Heart right ventricle (tissue), 16 donors: ENCODE data around the gene DTNBP1. TPM values are rescaled to one million over a fixed set of nuclear protein-coding genes. Genes with fewer than 3 reads are reported as not detected.
A peak's percentile ranks its signal among the peaks of the same experiment; 100 is the strongest.

Experiments
- ATAC-seq, 8 donors: fragments of 200-7000 bp; cut with Tn5 transposase; one replicate each; pipeline ENCODE4 v1.9.1; 2020; ENCODE audit warnings: mild to moderate bottlenecking in 8 of 8, moderate library complexity in 8 of 8, moderate number of reproducible peaks in 1 of 8
- DNase-seq, 2 donors: peaks; one replicate each; pipeline ENCODE4 v3.0.0-alpha.2; 2020
- H3K27ac ChIP-seq, 10 donors: fragments of 200-600 bp; sonication (generic) in 2 of 10; one replicate each; pipeline versions ENCODE4 v1.5.0 to v1.8.0; 2020 to 2022; ENCODE audit warnings: mild to moderate bottlenecking in 3 of 10
- H3K27me3 ChIP-seq, 7 donors: fragments of 200-600 bp; one replicate each; pipeline ENCODE4 v1.8.0; 2021 to 2022; ENCODE audit warnings: mild to moderate bottlenecking in 2 of 7
- H3K36me3 ChIP-seq, 9 donors: fragments of 200-600 bp; sonication (generic) in 1 of 9; one replicate each; pipeline versions ENCODE4 v1.5.0 to v1.8.0; 2020 to 2022; ENCODE audit warnings: mild to moderate bottlenecking in 2 of 9
- H3K4me1 ChIP-seq, 9 donors: fragments of 200-600 bp; sonication (generic) in 1 of 9; one replicate each; pipeline versions ENCODE4 v1.5.0 to v1.8.0; 2020 to 2022; ENCODE audit warnings: mild to moderate bottlenecking in 4 of 9
- H3K4me3 ChIP-seq, 10 donors: fragments of 200-600 bp; sonication (generic) in 2 of 10; one replicate each; pipeline versions ENCODE4 v1.5.0 to v1.8.0; 2020 to 2022; ENCODE audit warnings: mild to moderate bottlenecking in 7 of 10, moderate library complexity in 2 of 10
- H3K9me3 ChIP-seq, 11 donors: fragments of 200-600 bp in 10 of 11; sonication (generic) in 2 of 11; one replicate each; pipeline versions ENCODE4 v1.5.0 to v1.8.0; 2013 to 2022; ENCODE audit warnings: mild to moderate bottlenecking in 2 of 11, control low read depth in 1 of 11, moderate library complexity in 1 of 11
- WGBS, 2 donors: extraction: QIAGEN DNeasy Blood & Tissue Kit; methylation state at CpG; one replicate each; pipeline ENCODE4 v1.1.7; 2013; ENCODE audit warnings: inconsistent platforms in 1 of 2; 5-methylcytosine and 5-hydroxymethylcytosine counted together
- intact Hi-C, 10 donors: fragments of 100-400 bp; cut with DNase I; formaldehyde crosslinking; loops; one replicate each; pipeline versions ENCODE4 v1.11.1 to v1.14.2; 2022
- polyA plus RNA-seq, 2 donors: library from polyadenylated mRNA; stranded (reverse); fragments of 200-250 nt; gene quantifications; one replicate each; pipeline ENCODE4 v1.2.3, GENCODE V29; 2013
- total RNA-seq, 10 donors: library from RNA; stranded (reverse); fragmentation: NEBNext Ultra II Directional in 3 of 10; extraction: Animal tissue kit (Norgen Biotek cat#: 25700) in 3 of 10; gene quantifications; one replicate each; pipeline versions ENCODE4 v1.2.1 to v1.2.4, GENCODE V29; 2021 to 2023
- TF ChIP-seq, protein P1 (sequence below), 9 donors: fragments of 200-600 bp; sonication (generic) in 2 of 9; IDR thresholded peaks; one replicate each; pipeline versions ENCODE4 v1.5.0 to v1.8.0; 2021 to 2022; ENCODE audit warnings: antibody characterized with exemption in 9 of 9, mild to moderate bottlenecking in 5 of 9, moderate library complexity in 1 of 9
- donor health status: Arrhythmogenic right ventricular cardiomyopathy.
- donor health status: ischemic (EF 13 %, LVEDD 7.1; RV severe dilation, severe dysfunction).
- donor health status: healthy with polysubstance abuse.
- donor health status: DM: no; HTN: yes; CAD: no.
- donor health status: DM: no; HTN: no; CAD: no.
- donor health status: ischemic (EF 25% LVEDD 6.9; RV normal size, moderate dysfunction).
- donor health status: ischemic (EF 25% LVEDD 5.7; RV mildly dilated, moderate dysfunction).
- donor health status: healthy.
- donor health status: DM: yes; HTN: yes; CAD: no.
- donor health status: Ischemic cardiomyopathy.
- donor health status: ischemic (EF 35%, LVEDD 5.7; RV mildly dilated, moderate dysfunction).
- donor health status: nonischemic (EF 11% LVEDD 7.7; RV severe dilation, severe dysfunction).
- donor health status: DM: yes; HTN: yes; CAD: no.
- donor health status: PGD.
- donor health status: ischemic (EF 29% LVEDD 5.4; RV normal size, mild dysfunction).
- donor health status: nonischemic (EF 23%, LVEDD 6.1; RV moderate dilation, normal function).

The DTNBP1 gene
- total and polyA plus RNA-seq, 12 donors: 5.0 to 27.5 (median 18.4) TPM

DNA sequence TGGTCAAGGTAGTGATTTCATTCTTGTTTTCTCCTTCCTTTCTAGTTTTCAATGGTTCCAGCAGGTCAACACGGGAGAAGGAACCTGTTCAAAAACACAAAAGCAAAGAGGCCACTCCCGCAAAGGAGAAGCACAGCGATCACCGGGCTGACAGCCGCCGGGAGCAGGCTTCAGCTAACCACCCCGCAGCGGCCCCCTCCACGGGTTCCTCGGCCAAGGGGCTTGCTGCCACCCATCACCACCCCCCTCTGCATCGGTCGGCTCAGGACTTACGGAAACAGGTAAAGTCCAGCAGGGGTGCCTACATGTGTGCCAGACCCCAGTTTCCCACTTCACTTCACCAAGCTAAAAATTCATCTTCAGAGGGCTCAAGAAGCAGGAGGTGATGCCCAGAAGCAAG is 175.6 kb downstream of the DTNBP1 start:
- TF ChIP-seq, protein P1, sequence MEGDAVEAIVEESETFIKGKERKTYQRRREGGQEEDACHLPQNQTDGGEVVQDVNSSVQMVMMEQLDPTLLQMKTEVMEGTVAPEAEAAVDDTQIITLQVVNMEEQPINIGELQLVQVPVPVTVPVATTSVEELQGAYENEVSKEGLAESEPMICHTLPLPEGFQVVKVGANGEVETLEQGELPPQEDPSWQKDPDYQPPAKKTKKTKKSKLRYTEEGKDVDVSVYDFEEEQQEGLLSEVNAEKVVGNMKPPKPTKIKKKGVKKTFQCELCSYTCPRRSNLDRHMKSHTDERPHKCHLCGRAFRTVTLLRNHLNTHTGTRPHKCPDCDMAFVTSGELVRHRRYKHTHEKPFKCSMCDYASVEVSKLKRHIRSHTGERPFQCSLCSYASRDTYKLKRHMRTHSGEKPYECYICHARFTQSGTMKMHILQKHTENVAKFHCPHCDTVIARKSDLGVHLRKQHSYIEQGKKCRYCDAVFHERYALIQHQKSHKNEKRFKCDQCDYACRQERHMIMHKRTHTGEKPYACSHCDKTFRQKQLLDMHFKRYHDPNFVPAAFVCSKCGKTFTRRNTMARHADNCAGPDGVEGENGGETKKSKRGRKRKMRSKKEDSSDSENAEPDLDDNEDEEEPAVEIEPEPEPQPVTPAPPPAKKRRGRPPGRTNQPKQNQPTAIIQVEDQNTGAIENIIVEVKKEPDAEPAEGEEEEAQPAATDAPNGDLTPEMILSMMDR (IDR thresholded peaks at IDR 0.05): no peak
- WGBS, 2 donors: 96 to 98% methylated on average over 13 of the region's 13 CpGs

DNA sequence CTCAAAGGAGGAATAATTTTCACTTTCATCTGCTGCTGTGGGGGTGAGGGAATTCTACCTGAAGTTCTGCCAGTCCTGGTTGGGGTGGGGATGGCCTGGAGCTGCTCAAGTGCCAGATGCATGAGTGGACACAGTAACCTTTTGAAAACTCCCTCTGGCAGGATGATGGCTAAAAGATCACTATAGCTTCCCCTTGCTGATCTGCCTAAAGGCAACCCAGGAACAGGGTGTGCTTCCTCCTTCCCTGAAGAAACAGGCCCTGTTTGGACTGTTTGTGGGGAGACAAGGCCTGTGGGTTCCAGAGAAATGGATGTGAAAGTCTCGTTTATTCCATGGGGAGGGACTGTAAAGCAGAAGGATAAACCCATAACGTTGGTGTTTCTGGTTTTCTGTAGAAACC is 176.9 kb downstream of the DTNBP1 start:
- Histone ChIP-seq H3K4me1 (peaks cover 0 to 37% (median 19%) of the 10 kb centered on the region in 9 donors), H3K4me3 (no peak overlapping the region), H3K27ac (no peak overlapping the region), H3K9me3 (no peaks in the 10 kb centered on the region), H3K36me3 (peaks cover 0 to 31% (median 19%) of the 10 kb centered on the region in 9 donors), H3K27me3 (no peaks in the 10 kb centered on the region)
- TF ChIP-seq, protein P1 (IDR thresholded peaks at IDR 0.05): no peak
- intact Hi-C loops: loop anchor here in 1 of 10 donors (5.0 kb wide), 1 partner anchor 44 kb away; no protein-coding TSS in a partner anchor
- ATAC-seq: peak in 2 of 8 donors; percentile 30 to 43
- WGBS, 2 donors: 76 to 80% methylated on average over 2 of the region's 2 CpGs
- no peak for DNase-seq

More for the DNA sequence above, 175.6 kb downstream of the DTNBP1 start:
- intact Hi-C loops: loop anchor here in 1 of 10 donors (5.0 kb wide), 1 partner anchor 45 kb away; no protein-coding TSS in a partner anchor
- Histone ChIP-seq H3K4me1 (peaks cover 0 to 40% (median 23%) of the 10 kb centered on the region in 9 donors), H3K36me3 (peaks cover 0 to 31% (median 19%) of the 10 kb centered on the region in 9 donors), H3K27me3 (no peaks in the 10 kb centered on the region), H3K4me3 (no peak overlapping the region), H3K9me3 (no peaks in the 10 kb centered on the region), H3K27ac (no peak overlapping the region)
- ATAC-seq: no peak
- DNase-seq: no peak

- no peaks in the 10 kb centered on the region for H3K27me3 ChIP-seq
- ATAC-seq (no peak), DNase-seq (no peak)
- WGBS, 2 donors: 96 to 98% methylated on average over 4 of the region's 4 CpGs
- H3K27ac ChIP-seq: no peak overlapping the region
- H3K4me3 ChIP-seq: no peak overlapping the region
- H3K36me3 ChIP-seq: peaks cover 0 to 31% (median 19%) of the 10 kb centered on the region in 9 donors
- intact Hi-C loops: loop anchor here in 1 of 10 donors (5.0 kb wide), 1 partner anchor 43 kb away; no protein-coding TSS in a partner anchor
- TF ChIP-seq, protein P1 (IDR thresholded peaks at IDR 0.05): no peak
- H3K9me3 ChIP-seq: no peaks in the 10 kb centered on the region
- peaks cover 0 to 40% (median 25%) of the 10 kb centered on the region in 9 donors for H3K4me1 ChIP-seq
These were observed 178.0 kb downstream of the DTNBP1 start for GRCh38 chr6:15484821-15485220.

GRCh38 chr6:15484140-15484539 is 178.7 kb downstream of the DTNBP1 start:
- intact Hi-C loops: no loop called here
- no peaks in the 10 kb centered on the region for H3K27me3 ChIP-seq
- peaks cover 0 to 47% (median 25%) of the 10 kb centered on the region in 9 donors for H3K4me1 ChIP-seq
- H3K4me3 ChIP-seq: no peak overlapping the region
- ATAC-seq: no peak
- H3K36me3 ChIP-seq: peaks cover 0 to 24% (median 19%) of the 10 kb centered on the region in 9 donors
- no peaks in the 10 kb centered on the region for H3K9me3 ChIP-seq
- TF ChIP-seq, protein P1 (IDR thresholded peaks at IDR 0.05): no peak
- H3K27ac ChIP-seq: no peak overlapping the region
- 79 to 84% methylated on average over 3 of the region's 3 CpGs for WGBS, 2 donors
- DNase-seq: no peak
